Mesenteric fat pad (tissue), 1 donor: ENCODE data around the gene HNMT. TPM values are rescaled to one million over a fixed set of nuclear protein-coding genes. Genes with fewer than 3 reads are reported as not detected.
"Not testable (repeated sequence)": the region's sequence is repeated elsewhere in the genome, so short reads cannot be mapped to it uniquely, and the experiment has no call there.

Source experiments
- DNase-seq: peaks from one replicate; pipeline ENCODE4 v3.0.0-alpha.2; 2020; ENCODE audit warnings: low spot score
- total RNA-seq: library from RNA; stranded (reverse); fragmentation: NEBNext Ultra II Directional; extraction: Animal tissue kit (Norgen Biotek cat#: 25700); gene quantifications from one replicate; pipeline ENCODE4 v1.2.1, GENCODE V29; 2021
- donor health status: DM: yes; HTN: yes; CAD: no.

Gene HNMT
- total RNA-seq, 1 donor from 2014 or later: 91.4 TPM

- DNase-seq: no peak
These were observed 76.3 kb downstream of the HNMT start for GRCh38 chr2:138040616-138041015.

GRCh38 chr2:138042311-138042710 lies 78.0 kb downstream of the HNMT start:
- DNase-seq: no peak

- DNase-seq: not testable (repeated sequence)
These were observed 79.3 kb downstream of the HNMT start for GRCh38 chr2:138043588-138043987.

- no peak for DNase-seq
These were observed 94.2 kb downstream of the HNMT start for GRCh38 chr2:138058427-138058826.

- no peak for DNase-seq
These were observed 95.4 kb downstream of the HNMT start for GRCh38 chr2:138059487-138060300.

- DNase-seq: no peak
These were observed 96.0 kb downstream of the HNMT start for GRCh38 chr2:138060301-138060635.

- DNase-seq: no peak
These were observed 97.7 kb downstream of the HNMT start for GRCh38 chr2:138061961-138062360.

- no peak for DNase-seq
These were observed 98.9 kb downstream of the HNMT start for GRCh38 chr2:138063181-138063580.
